ENCODE results near the gene NAALADL2. TPM values are rescaled to one million over a fixed set of nuclear protein-coding genes. Genes with fewer than 3 reads are reported as not detected.

Gene NAALADL2
- polyA plus RNA-seq, 2 of the 4 experiments (the other 2 are of a cell fraction): 0.09 to 0.28 TPM

DNA sequence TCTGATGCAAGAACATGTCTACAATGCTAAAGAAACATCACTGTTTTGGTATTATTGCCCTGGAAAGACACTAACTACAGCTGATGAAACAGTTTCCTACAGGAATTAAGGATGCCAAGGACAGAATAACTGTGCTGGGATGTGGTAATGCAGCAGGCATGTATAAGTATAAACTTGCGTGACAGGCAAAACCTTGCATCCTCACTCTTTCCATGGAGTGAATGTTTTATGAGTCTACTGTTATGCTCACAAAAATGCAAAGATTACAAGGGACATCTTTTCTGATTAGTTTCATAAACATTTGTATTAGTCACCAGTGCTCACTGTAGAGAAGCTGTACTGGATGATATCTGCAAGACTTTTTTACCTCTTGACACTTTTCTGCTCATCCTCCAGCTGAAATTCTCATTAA lies 143.6 kb downstream of the NAALADL2 start:
- H3K4me2 ChIP-seq: no peak overlapping the region
- FAIRE-seq (no peak), ATAC-seq (no peak), DNase-seq (ENCODE audit: low read depth in 1 of 2, low spot score in 1 of 2) (no peak)
- no peak overlapping the region for H3K4me3 ChIP-seq
- ChIA-PET CTCF (no interaction called here), POLR2A (no interaction called here)
- WGBS (ENCODE audit: missing lambda C conversion rate): 69% methylated on average over 1 of the region's 1 CpG
- no peaks in the 10 kb centered on the region for H3K4me1 ChIP-seq
- H3K27ac ChIP-seq: no peak overlapping the region
- H3K9me3 ChIP-seq: no peaks in the 10 kb centered on the region
- TF ChIP-seq SREBF2 (IDR thresholded peaks at IDR 0.05) (no peak), FOSB (CRISPR knock-in tag; IDR thresholded peaks at IDR 0.05) (no peak), CHD2 (IDR thresholded peaks at IDR 0.05; ENCODE audit: low read length, partially characterized antibody) (no peak), FOXS1 (CRISPR knock-in tag; IDR thresholded peaks at IDR 0.05) (no peak), NFE2L2 (conservative IDR thresholded peaks at IDR 0.05; ENCODE audit: low read length) (no peak)
- TF ChIP-seq, protein P1, sequence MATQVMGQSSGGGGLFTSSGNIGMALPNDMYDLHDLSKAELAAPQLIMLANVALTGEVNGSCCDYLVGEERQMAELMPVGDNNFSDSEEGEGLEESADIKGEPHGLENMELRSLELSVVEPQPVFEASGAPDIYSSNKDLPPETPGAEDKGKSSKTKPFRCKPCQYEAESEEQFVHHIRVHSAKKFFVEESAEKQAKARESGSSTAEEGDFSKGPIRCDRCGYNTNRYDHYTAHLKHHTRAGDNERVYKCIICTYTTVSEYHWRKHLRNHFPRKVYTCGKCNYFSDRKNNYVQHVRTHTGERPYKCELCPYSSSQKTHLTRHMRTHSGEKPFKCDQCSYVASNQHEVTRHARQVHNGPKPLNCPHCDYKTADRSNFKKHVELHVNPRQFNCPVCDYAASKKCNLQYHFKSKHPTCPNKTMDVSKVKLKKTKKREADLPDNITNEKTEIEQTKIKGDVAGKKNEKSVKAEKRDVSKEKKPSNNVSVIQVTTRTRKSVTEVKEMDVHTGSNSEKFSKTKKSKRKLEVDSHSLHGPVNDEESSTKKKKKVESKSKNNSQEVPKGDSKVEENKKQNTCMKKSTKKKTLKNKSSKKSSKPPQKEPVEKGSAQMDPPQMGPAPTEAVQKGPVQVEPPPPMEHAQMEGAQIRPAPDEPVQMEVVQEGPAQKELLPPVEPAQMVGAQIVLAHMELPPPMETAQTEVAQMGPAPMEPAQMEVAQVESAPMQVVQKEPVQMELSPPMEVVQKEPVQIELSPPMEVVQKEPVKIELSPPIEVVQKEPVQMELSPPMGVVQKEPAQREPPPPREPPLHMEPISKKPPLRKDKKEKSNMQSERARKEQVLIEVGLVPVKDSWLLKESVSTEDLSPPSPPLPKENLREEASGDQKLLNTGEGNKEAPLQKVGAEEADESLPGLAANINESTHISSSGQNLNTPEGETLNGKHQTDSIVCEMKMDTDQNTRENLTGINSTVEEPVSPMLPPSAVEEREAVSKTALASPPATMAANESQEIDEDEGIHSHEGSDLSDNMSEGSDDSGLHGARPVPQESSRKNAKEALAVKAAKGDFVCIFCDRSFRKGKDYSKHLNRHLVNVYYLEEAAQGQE (IDR thresholded peaks at IDR 0.05): no peak
- TF ChIP-seq, protein P2, sequence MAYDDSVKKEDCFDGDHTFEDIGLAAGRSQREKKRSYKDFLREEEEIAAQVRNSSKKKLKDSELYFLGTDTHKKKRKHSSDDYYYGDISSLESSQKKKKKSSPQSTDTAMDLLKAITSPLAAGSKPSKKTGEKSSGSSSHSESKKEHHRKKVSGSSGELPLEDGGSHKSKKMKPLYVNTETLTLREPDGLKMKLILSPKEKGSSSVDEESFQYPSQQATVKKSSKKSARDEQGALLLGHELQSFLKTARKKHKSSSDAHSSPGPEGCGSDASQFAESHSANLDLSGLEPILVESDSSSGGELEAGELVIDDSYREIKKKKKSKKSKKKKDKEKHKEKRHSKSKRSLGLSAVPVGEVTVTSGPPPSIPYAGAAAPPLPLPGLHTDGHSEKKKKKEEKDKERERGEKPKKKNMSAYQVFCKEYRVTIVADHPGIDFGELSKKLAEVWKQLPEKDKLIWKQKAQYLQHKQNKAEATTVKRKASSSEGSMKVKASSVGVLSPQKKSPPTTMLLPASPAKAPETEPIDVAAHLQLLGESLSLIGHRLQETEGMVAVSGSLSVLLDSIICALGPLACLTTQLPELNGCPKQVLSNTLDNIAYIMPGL (CRISPR knock-in tag; IDR thresholded peaks at IDR 0.05; ENCODE audit: borderline replicate concordance): no peak
- TF ChIP-seq, protein P3, sequence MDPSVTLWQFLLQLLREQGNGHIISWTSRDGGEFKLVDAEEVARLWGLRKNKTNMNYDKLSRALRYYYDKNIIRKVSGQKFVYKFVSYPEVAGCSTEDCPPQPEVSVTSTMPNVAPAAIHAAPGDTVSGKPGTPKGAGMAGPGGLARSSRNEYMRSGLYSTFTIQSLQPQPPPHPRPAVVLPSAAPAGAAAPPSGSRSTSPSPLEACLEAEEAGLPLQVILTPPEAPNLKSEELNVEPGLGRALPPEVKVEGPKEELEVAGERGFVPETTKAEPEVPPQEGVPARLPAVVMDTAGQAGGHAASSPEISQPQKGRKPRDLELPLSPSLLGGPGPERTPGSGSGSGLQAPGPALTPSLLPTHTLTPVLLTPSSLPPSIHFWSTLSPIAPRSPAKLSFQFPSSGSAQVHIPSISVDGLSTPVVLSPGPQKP (IDR thresholded peaks at IDR 0.05; ENCODE audit: low read depth, low read length): no peak

DNA sequence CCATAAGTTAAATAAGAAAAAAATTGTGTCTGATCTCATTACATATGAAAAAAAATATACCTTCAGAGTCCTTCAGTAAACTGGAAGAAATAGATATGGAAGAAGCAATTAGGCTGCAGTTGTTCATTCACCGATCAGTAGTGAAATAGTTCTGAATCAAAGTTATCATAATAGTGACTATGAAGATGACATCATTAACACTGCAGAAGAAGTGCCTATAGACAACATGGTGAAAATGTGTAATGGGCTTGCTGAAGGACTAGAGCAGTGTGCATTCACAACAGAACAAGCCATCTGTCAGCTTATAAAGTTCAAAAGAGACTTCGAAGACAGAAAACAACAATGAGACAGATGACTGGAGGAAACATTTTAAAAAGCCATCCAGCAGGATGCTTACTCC lies 144.5 kb downstream of the NAALADL2 start:
- Histone ChIP-seq H3K4me3 (no peak overlapping the region), H3K27ac (no peak overlapping the region), H3K4me1 (no peaks in the 10 kb centered on the region), H3K4me2 (no peak overlapping the region), H3K9me3 (no peaks in the 10 kb centered on the region)
- ChIA-PET POLR2A (no interaction called here), CTCF (no interaction called here)
- FAIRE-seq: no peak
- WGBS (ENCODE audit: missing lambda C conversion rate): 65% methylated on average over 2 of the region's 2 CpGs
- DNase-seq (ENCODE audit: low read depth in 1 of 2, low spot score in 1 of 2): no peak
- no peak for ATAC-seq
- TF ChIP-seq BCL3 (IDR thresholded peaks at IDR 0.05) (no peak), ZC3H11A (IDR thresholded peaks at IDR 0.05) (no peak), CBX2 (IDR thresholded peaks at IDR 0.05; ENCODE audit: borderline replicate concordance, low read depth) (no peak), ZSCAN20 (CRISPR knock-in tag; IDR thresholded peaks at IDR 0.05) (no peak), BHLHE40 (IDR thresholded peaks at IDR 0.05; ENCODE audit: low read depth, low read length) (no peak)
- TF ChIP-seq, protein P1 (IDR thresholded peaks at IDR 0.05): no peak

Data from A549 (cell line).